Fibroblast of gingiva (primary cell): ENCODE data around the gene CEP76.
"Not testable (repeated sequence)": the region's sequence is repeated elsewhere in the genome, so short reads cannot be mapped to it uniquely, and the experiment has no call there.

ENCODE experiments used
- DNase-seq: peaks from one replicate; pipeline ENCODE4 v3.0.0-alpha.2; 2011; ENCODE audit warnings: low read depth

Gene CEP76

GRCh38 chr18:12703096-12703567, 609 bp upstream of the CEP76 start:
- DNase-seq, result no peak

- DNase-seq, result no peak
Observed at GRCh38 chr18:12701161-12701560, 1.4 kb downstream of the CEP76 start.

- DNase-seq, result no peak
Observed at GRCh38 chr18:12699747-12700146, 2.8 kb downstream of the CEP76 start.

GRCh38 chr18:12694032-12694431, 8.5 kb downstream of the CEP76 start:
- DNase-seq, result no peak

GRCh38 chr18:12692206-12692605, 10.3 kb downstream of the CEP76 start:
- no peak for DNase-seq

GRCh38 chr18:12689256-12689850, 13.2 kb downstream of the CEP76 start:
- no peak for DNase-seq

- DNase-seq, result peak; percentile 15
Observed at GRCh38 chr18:12686100-12686499, 16.4 kb downstream of the CEP76 start.

GRCh38 chr18:12679183-12679786, 23.2 kb downstream of the CEP76 start:
- peak; percentile 55 for DNase-seq

GRCh38 chr18:12668041-12668440, 34.5 kb downstream of the CEP76 start:
- no peak for DNase-seq

GRCh38 chr18:12659904-12660605, 42.5 kb downstream of the CEP76 start:
- DNase-seq, result peak; percentile 59

- DNase-seq, result peak; percentile 29
Observed at GRCh38 chr18:12658426-12659138, 43.9 kb downstream of the CEP76 start.

GRCh38 chr18:12657684-12658425, 44.7 kb downstream of the CEP76 start, which contains the start of gene SPIRE1:
TSS of gene SPIRE1 (minus strand) at chr18:12658107. CDS start at chr18:12657866, 241 bp downstream.
- DNase-seq, result peak; percentile 80

GRCh38 chr18:12656938-12657683, 45.4 kb downstream of the CEP76 start:
- DNase-seq, result peak; percentile 47

GRCh38 chr18:12656605-12656937, 46.0 kb downstream of the CEP76 start:
- DNase-seq, result peak; percentile 4

- DNase-seq, result no peak
Observed at GRCh38 chr18:12654971-12655370, 47.6 kb downstream of the CEP76 start.

GRCh38 chr18:12652861-12653401, 49.6 kb downstream of the CEP76 start:
- peak; percentile 87 for DNase-seq

- no peak for DNase-seq
Observed at GRCh38 chr18:12651651-12652050, 50.9 kb downstream of the CEP76 start.

- DNase-seq, result no peak
Observed at GRCh38 chr18:12647773-12648172, 54.8 kb downstream of the CEP76 start.

- DNase-seq, result no peak
Observed at GRCh38 chr18:12645751-12646203, 56.7 kb downstream of the CEP76 start.

- DNase-seq, result no peak
Observed at GRCh38 chr18:12645254-12645653, 57.3 kb downstream of the CEP76 start.

GRCh38 chr18:12643756-12644155, 58.8 kb downstream of the CEP76 start:
- not testable (repeated sequence) for DNase-seq
